LoVo (cell line): ENCODE results near the gene ELSPBP1.
"Not testable (repeated sequence)": the region's sequence is repeated elsewhere in the genome, so short reads cannot be mapped to it uniquely, and the experiment has no call there.

Source experiments
- DNase-seq: peaks from one replicate; pipeline ENCODE4 v3.0.0-alpha.2; 2016; ENCODE audit warnings: low spot score

Gene ELSPBP1

DNA sequence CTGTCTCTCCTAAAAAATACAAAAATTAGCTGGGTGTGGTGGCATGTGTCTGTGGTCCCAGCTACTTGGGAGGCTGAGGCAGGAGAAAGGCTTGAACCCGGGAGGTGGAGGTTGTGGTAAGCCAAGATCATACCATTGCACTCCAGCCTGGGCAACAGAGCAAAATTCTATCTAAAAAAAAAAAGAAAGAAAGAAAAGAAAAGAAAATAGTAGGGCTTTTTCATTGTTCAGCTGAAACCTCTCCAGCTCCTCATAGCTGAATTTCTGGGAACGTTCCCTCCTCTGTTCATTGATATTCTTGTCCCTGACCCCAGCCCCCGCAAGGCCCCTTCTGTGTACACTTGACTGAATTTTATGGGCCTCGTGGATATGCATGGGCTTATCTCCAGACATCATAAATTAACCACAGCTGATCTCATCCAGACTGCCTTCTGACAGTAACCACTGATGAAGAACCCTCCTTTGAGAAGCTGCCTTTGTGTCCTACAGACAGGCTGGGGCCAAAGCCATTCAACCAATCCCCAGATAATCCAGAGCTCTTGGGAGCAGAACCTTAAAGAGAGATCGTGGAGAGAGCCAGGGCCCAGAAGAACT, at the start of gene ELSPBP1:
TSS of gene ELSPBP1 (plus strand) at position 424 of the 594 bp plus-strand sequence. CDS start 14,036 bp downstream, outside the sequence.
- no peak for DNase-seq

DNA sequence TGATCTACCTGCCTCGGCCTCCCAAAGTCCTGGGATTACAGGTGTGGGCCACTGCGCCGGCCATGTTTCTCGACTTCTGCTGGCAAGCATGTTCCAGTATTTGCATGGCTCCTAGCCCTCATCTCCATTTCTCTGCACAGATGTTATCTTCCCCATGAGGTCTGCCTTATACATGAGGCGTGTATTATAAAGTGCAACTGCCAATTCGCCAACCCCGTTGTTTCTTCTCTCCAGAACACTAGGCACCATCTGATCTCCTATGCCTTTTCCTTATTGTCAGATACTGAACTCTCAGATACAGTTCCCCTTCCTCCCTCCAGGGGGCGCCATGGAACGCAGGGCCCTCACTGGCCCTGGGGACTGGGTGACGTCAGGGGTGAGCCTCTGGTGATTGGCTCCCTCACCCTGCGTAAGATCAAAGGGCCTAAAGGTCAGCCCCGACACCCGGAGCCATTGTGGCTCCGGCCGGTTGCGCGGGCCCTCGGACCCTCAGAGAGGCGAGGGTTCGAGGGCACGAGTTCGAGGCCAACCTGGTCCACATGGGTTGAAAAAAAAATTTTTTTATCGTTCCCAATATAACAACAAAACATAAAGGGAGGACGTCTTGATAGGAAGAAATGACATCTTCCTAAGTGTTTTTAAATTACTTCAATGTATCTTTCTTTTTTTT, 44.4 kb upstream of the ELSPBP1 start:
- DNase-seq: not testable (repeated sequence)

DNA sequence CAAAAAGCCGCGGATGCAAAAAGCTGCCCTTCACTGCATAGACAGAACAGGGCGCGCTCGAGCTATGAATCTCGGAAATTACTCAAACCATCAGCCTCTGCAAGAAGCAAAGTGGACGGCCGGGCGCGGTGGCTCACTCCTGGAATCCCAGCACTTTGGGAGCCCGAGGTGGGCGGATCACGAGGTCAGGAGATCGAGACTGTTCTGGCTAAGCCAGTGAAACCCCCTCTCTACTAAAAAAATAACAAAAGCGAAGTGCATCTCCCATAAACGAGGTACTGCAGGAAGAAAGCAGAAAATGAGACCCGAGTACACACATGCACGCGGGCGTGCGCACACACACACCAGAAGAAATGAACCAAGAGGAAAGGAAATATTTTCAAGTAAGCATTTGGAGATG, 42.3 kb upstream of the ELSPBP1 start:
- not testable (repeated sequence) for DNase-seq

DNA sequence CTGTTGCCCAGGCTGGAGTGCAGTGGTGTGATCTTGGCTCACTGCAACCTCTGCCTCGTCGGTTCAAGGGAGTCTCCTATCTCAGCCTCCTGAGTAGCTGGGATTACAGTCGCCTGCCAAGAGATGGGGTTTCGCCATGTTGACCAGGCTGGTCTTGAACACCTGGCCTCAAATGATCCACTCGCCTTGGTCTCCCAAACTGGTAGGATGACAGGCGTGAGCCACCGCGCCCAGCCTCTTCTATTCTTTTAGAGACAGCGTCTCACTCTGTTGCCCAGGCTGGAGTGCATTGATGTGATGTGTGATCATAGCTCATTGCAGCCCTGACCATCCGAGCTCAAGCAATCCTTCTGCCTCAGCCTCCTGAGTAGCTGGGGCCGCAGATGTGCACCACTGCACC, 38.5 kb upstream of the ELSPBP1 start:
- not testable (repeated sequence) for DNase-seq

DNA sequence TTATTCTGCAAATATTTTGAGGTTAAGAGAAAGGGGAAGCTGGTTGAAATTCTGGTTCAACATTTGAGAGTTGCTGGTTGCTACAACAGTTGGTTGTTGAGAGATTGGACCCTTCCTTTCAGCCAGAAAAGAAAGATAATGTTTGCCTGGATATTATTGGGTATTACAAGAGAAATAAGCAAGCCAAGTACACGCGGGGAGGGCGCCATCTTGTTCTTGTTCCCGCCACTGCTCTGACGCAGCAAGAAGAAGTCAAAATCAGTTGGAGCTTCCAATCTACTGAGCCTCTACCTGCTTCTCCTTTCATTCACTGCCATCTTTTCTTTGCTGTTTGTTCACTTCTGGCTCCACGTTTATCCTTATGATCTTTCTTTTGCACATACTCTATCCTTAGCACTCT, 20.9 kb upstream of the ELSPBP1 start:
- DNase-seq: no peak

DNA sequence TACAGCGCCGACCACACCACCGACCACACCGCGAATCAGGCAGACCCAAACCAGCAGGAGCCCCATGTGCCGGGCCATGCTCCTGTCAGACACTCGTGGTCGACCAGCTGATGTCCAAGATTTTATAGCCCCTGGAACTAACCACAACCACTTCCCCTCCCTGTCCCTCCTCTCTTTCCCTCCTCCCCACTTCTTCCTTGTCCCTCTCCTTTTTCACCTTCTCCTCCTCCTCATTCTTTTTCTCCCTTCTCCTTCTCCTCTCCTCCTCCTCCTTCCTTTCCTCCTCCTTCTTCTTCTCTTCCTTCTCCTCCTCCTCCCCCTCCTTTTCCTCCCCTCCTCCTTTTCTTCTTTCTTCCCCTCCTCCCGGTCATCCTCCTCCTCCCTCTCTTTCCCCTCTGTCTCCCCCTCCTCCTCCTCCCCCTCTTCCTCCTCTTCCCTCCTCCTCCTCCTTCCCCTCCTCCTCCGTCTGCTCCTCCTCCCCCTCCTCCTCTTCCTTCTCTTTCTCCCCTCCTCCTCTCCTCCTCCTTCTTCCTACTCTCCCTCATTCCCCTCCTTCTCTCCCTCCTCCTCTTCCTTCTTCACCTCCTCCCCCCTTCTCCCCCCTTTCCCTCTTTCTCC, 3.1 kb upstream of the ELSPBP1 start:
- DNase-seq: no peak

DNA sequence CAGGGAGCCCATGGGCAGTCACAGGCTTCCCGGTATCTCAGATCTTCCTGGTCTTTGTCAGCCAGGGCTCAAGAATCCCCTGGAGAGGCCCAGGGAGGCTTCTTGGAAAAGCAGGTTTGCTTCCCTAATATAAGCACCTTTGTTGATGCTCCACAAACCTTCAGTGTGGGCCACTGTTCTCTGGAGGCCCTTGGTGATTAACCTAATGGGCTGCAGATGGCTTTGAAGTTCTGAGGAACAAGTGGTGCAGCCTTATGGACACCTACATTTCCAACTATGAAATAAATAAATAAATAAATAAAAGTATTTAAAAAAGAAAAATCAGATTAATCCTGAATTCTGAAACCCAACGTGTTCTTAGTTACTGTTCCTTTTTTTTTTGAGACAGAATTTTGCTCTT, 2.4 kb upstream of the ELSPBP1 start, which contains the start of gene BSPH1:
TSS of gene BSPH1 (minus strand) at position 101 of the 400 bp plus-strand sequence. CDS start at position 12, 89 bp downstream.
- DNase-seq: no peak

DNA sequence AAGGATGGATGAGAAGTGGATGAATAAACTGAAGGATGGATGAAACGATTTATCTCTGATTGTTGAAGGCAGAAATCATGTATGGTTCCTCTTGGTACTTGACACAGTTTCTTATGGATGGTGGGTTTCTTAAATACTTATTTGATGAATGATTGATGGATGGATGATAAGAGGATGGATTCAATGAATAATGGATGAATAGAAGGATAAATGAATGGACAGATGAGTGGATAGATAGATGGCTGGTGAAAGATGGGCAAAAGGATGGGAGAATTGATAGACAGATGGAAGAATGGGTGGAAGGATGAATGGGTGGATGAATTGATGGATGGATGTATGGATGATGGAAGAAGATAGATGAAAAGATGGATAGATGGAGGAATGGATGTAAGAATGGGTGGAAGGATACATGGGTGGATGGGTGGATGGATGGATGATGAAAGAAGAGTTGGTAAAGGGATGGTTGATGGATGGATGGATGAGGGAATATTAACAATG, 1.8 kb downstream of the ELSPBP1 start:
- DNase-seq: no peak

DNA sequence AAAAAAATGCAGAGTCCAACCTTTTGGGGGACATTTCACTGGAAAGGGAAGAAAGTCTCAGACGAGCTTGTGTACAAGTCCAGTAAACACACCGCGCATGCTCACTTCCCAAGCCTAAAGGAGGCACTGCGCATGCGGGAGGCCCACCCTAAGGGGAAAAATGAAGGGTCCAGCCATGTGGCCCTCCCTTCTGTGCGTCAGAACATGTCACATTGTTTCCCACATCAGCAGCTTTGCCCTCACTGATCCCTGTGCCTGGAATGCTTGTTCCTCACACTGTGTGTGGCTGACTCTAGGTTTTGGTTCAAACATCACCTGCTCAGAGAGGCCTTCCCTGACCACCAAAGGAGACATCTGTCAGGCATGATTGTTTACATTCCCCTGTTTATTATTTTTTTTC, 4.4 kb downstream of the ELSPBP1 start:
- no peak for DNase-seq

DNA sequence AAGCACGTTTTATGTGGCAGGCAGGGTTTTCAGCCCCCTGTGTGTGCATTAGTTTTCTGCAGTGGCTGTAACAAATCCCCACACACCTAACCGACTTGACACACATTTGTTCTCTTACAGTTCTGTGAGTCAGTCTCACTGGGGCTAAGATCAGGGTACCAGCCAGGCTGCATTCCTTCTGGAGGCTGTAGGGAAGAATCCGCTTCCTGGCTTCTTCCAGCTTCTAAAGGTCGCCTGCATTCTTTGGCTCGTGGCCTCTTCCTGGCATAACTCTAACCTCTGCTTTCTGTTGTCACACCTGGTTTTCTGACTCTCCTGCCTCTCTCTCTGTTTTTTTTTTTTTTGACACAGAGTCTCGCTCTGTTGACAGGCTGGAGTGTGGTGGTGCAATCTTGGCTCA, 6.4 kb downstream of the ELSPBP1 start:
- no peak for DNase-seq

DNA sequence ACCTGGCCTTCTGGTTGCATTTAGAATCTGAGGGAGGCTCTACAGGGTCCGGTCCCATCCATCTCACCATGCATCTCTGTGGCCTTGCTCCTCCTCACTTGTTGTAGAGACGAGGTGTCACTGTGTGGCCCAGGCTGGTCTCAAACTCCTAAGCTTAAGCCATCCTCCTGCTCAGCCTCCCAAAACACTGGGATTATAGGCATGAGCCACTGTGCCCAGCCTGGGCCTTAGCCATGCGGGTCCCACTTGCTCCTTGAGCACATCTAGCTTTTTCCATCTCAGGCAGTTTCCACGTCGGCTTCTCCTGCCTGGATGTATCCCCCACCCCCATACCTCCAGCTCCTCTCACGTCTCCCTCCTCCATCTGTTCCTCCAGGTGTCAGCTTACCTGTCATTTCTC, 9.8 kb downstream of the ELSPBP1 start:
- no peak for DNase-seq

DNA sequence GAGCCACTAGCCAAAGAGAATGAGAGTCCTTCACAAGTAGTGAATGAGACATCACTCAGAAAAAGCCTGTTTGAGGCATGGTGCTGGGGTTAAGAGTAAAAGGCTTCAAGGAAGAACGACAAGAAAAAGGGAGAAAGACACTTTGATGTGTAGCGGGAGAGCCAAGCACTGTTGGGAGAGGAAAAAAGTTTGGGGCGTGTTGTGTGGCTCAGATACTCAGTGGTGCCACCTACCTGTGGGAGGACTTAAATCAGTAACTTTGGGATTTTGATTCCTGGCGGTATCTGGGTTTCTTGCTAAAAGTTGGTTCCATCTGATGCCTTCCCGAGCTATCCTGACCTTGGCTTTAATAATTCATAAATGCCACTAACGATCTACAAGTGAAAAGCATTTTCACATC, 12.3 kb downstream of the ELSPBP1 start:
- DNase-seq: no peak

DNA sequence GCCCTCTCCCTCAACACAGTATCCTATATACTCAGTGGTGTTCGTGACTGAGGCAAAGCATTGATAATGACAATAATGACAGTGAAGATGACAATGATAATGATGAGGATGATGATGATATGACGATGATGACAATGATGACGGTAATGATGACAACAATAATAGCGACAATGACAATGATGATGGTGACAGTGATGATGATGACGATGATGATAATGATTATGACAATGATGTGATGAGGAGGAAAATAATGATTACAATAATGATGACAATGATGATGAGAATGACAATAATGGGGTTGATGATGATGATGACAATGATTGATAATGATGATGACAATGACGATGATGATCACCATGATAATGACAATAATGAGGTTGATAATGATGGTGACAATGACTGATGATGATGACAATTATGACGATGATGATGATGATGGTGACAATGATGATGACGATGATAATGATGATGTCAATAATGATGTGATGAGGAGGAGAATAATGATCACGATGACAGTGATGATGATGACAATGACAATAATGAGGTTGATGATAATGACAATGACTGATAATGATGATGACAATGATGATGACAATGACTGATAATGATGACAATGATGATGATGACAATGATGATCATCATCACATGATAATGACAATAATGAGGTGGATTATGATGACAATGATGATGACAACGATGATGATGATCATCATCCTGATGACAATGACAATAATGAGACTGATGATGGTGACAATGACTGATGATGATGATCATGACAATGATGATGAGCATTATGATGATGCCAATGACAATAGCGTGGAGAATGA, 16.7 kb downstream of the ELSPBP1 start:
- DNase-seq: no peak

DNA sequence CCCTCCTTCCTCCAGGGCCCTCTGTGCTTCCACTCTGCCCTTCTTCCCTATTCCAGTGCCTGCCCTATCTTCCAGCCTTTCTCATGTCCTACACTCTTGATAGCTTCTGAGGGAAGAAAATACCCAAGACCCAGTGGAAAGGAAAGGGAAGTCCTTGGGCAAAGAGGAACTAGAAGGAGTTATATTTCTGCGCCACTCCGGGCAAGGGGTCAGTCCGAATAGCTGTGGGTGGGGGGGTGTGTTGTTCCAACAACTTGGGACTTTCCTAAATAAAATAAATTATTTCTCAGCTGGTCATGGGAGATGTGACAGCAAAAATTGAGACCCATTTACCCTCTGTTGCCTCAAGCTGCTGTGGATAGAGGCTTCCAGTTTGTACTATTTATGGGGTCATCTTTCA, 26.3 kb downstream of the ELSPBP1 start:
- DNase-seq: no peak

DNA sequence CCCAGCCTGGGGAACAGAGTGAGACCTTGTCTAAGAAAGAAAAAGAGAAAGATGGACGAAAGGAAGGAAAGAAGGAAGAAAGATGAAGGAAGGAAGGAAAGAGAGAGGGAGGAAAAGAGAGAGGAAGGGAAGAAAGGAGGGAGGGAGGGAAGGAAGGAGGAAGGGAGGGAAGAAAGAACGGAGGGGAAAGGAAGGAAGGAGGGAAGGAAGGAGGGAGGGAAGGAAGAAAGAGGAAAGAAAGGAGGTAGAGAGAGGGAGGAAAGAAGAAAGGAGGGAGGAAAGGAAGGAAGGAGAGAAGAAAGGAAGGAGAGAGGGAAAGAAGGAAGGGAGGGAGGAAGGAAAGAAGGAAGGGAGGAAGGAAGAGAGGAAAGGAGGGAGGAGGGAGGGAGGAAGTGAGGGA, 28.6 kb downstream of the ELSPBP1 start:
- DNase-seq: no peak

DNA sequence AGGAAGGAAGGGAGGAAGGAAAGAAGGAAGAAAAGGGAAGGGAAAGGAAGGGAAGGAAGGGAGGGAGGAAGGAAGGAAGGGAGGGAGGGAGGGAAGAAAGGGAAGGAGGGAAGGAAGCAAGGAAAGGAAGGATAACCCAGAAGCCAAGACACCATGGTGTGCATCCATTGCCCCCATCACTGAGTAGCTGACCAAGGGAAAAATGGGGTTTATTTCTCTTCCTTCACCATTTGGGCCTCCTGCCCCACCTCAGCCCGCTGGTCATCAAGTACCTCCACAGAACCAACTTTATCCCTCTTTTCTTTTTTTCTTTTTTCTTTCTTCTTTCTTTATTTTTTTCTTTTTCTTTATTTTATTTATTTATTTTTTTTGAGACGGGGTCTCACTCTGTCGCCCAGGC, 29.1 kb downstream of the ELSPBP1 start:
- no peak for DNase-seq

DNA sequence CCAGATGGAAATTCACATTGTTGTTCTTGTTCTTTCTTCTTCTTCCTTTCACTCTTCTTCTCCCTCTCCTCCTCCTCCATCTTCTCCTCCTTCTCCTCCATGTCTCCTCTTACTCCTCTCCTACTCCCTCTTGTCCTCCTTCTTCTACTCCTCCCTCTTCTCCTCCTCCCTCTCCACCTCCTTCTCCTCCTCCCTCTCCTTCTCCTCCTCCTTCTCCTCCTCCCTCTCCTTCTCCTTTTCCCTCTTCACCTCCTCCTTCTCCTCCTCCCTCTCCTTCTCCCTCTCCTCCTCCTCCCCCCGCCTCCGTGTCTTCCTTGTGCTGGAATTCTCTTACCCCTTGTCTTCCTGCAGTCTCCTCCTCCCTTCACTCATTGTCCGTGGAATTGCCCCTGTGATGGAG, 31.0 kb downstream of the ELSPBP1 start:
- DNase-seq: no peak

DNA sequence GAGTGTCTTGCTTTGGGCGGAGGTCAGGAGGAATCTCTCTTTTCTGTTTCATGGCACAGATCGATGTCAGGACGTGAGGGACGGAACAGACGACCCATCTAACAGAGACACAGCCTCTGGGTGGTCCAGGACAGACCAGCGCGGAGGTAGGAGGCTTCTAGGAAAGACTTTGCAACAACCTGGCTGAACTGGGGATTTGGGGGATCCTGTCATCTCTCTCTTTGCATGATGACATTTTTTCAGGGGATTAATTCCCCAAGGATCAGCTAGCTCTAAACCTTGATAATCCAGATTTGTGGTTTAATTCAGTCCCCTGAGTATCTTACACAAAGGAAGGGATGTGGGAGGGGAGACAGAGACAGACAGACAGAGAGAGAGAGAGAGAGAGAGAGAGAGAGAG, 35.0 kb downstream of the ELSPBP1 start:
- no peak for DNase-seq

DNA sequence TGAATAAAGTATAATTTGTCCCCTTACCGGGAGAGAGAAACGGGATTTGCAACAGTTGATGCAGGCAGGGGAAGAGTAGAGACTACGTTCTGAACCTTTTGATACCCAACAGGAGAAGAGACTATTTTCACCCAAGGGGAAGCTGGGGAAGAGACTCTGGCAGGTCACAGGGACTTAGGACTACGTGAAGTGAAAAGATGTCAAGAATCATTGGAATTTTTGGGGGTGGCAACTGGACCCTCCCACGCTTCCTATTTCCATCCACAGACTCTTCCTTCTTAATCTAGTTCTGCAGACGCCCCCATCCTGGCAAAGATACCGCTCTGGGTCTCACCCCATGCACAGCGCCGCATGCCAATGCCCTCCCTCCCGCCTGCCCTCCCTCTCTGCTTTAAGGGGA, 35.6 kb downstream of the ELSPBP1 start:
- DNase-seq: no peak

DNA sequence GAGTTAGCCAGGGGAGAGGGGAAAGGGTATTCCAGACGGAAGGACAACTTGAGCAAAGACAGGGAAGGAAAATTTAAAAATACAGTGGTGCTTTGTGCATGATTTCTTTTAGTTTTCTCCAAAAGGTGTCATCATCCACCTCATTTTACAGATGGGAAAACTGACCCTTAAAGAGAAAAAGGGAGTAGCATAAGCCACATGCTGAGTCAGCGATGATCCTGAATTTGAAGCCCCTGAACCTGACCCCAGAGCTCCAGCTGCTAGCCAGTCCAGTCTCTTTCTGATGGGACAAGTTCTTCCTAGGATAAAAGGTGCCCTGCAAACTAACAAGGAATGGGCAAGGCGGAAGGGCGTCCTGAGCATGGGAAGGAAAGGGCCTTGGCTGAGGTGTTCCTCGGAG, 39.2 kb downstream of the ELSPBP1 start:
- DNase-seq: no peak

DNA sequence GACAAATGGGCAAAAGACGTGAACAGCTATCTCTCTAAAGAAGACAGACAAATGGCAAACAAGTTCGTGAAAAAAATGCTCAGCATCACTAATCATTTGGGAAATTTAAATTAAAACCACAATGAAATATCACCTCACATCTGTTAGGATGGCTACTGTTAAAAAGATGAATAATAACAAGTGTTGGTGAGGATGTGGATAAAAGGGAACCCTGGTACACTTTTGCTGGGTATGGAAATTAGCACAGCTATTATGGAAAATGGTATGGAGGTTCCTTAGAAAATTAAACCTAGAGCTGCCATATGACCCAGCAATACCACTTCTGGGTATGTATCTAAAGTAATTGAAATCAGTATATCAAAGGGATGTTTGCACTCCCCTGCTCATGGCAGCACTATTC, 42.3 kb downstream of the ELSPBP1 start:
- no peak for DNase-seq

DNA sequence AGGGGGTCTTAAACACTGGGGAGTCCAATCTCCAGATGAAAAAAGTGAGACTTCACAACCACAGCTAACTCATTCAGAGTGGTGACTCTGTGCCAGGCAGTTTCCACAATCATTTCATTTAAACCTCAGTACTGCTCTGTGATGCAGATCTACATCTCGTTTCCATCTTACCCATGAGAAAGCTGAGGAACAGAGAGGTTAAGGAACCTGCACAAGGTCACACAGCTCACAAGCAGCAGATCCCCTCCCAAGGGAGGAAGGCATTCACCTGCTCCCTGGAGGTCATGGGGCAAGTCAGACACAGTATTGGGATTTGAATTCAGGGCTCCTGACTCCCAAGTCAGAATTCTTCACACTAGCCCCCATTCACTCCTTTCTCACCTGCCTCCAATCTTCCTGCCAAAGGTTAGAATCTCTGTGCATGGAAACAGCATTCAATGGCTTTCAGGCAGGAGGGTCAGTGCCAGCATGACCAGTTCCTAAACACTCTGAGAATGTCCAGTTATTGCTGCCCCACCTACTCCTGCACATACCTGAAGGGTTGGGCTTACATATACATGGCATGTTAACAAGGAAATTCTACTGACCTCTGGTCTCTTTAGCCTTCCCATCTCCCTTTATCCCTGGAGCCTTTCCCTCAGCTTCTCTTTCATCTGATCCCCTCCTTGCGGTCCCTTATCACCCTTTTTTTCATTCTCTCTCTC, 47.6 kb downstream of the ELSPBP1 start:
- no peak for DNase-seq
